Large intestine (tissue), 3 donors: ENCODE data around the gene GABRQ. TPM values are rescaled to one million over a fixed set of nuclear protein-coding genes. Genes with fewer than 3 reads are reported as not detected.

Experiments used
- DNase-seq, 2 donors: peaks; one replicate each; pipeline versions ENCODE4 v3.0.0 to v3.0.0-alpha.2; 2013
- H3K27ac ChIP-seq: one replicate; pipeline ENCODE4 v1.5.1; 2013; ENCODE audit warnings: low read length
- H3K27me3 ChIP-seq: 2 replicates; pipeline ENCODE4 v1.6.1; 2013; ENCODE audit warnings: low read length; ENCODE audit not compliant: control insufficient read depth, insufficient read depth
- H3K36me3 ChIP-seq: 2 replicates; pipeline ENCODE4 v1.6.1; 2013; ENCODE audit warnings: low read length; ENCODE audit not compliant: control insufficient read depth, insufficient read depth
- H3K4me1 ChIP-seq: one replicate; pipeline ENCODE4 v1.6.1; 2013; ENCODE audit warnings: low read length; ENCODE audit not compliant: control insufficient read depth, insufficient read depth
- H3K4me3 ChIP-seq: one replicate; pipeline ENCODE4 v1.5.1; 2013; ENCODE audit warnings: low read length
- H3K9me3 ChIP-seq: one replicate; pipeline ENCODE4 v1.6.1; 2013; ENCODE audit warnings: mild to moderate bottlenecking, low read depth, low read length, moderate library complexity; ENCODE audit not compliant: control insufficient read depth
- WGBS: methylation state at CpG from one replicate; pipeline ENCODE4 v1.1.5; 2013; ENCODE audit warnings: low lambda C conversion rate; ENCODE audit not compliant: insufficient coverage; 5-methylcytosine and 5-hydroxymethylcytosine counted together
- polyA plus RNA-seq: library from polyadenylated mRNA; unstranded; fragments of 120-200 nt; gene quantifications from one replicate; pipeline ENCODE4 v1.2.1, GENCODE V29; 2013

Gene GABRQ
- polyA plus RNA-seq, 1 donor = 0.40 TPM

GRCh38 chrX:152639426-152639825, 1.7 kb downstream of the GABRQ start:
- H3K36me3 ChIP-seq = no peaks in the 10 kb centered on the region
- no peaks in the 10 kb centered on the region for H3K9me3 ChIP-seq
- DNase-seq = no peak
- no CpG with 5 or more reads among the region's 7 CpGs for WGBS
- H3K4me1 ChIP-seq = no peaks in the 10 kb centered on the region
- no peak overlapping the region for H3K27ac ChIP-seq
- peaks cover 38% of the 10 kb centered on the region for H3K27me3 ChIP-seq
- H3K4me3 ChIP-seq = no peak overlapping the region

GRCh38 chrX:152640034-152640818, 2.5 kb downstream of the GABRQ start:
- peaks cover 38% of the 10 kb centered on the region for H3K27me3 ChIP-seq
- no peak overlapping the region for H3K27ac ChIP-seq
- H3K36me3 ChIP-seq = no peaks in the 10 kb centered on the region
- no peaks in the 10 kb centered on the region for H3K9me3 ChIP-seq
- DNase-seq = no peak
- H3K4me3 ChIP-seq = no peak overlapping the region
- no CpG with 5 or more reads among the region's 18 CpGs for WGBS
- H3K4me1 ChIP-seq = no peaks in the 10 kb centered on the region

- H3K27me3 ChIP-seq = peaks cover 34% of the 10 kb centered on the region
- no CpG with 5 or more reads among the region's 10 CpGs for WGBS
- H3K36me3 ChIP-seq = no peaks in the 10 kb centered on the region
- H3K27ac ChIP-seq = no peak overlapping the region
- no peaks in the 10 kb centered on the region for H3K9me3 ChIP-seq
- no peaks in the 10 kb centered on the region for H3K4me1 ChIP-seq
- H3K4me3 ChIP-seq = no peak overlapping the region
- DNase-seq = no peak
Observed at GRCh38 chrX:152641256-152641875, 3.7 kb downstream of the GABRQ start.

GRCh38 chrX:152641996-152642395, 4.3 kb downstream of the GABRQ start:
- Histone ChIP-seq H3K27me3 (peaks cover 29% of the 10 kb centered on the region), H3K4me3 (no peak overlapping the region), H3K9me3 (no peaks in the 10 kb centered on the region), H3K4me1 (no peaks in the 10 kb centered on the region), H3K27ac (no peak overlapping the region), H3K36me3 (no peaks in the 10 kb centered on the region)
- no peak for DNase-seq
- no CpG with 5 or more reads among the region's 6 CpGs for WGBS

GRCh38 chrX:152642931-152643564, 5.4 kb downstream of the GABRQ start:
- no peak overlapping the region for H3K4me3 ChIP-seq
- H3K36me3 ChIP-seq = no peaks in the 10 kb centered on the region
- DNase-seq = no peak
- no peaks in the 10 kb centered on the region for H3K4me1 ChIP-seq
- no CpG with 5 or more reads among the region's 11 CpGs for WGBS
- H3K9me3 ChIP-seq = no peaks in the 10 kb centered on the region
- peaks cover 19% of the 10 kb centered on the region for H3K27me3 ChIP-seq
- no peak overlapping the region for H3K27ac ChIP-seq

- Histone ChIP-seq H3K4me3 (no peak overlapping the region), H3K27me3 (no peaks in the 10 kb centered on the region), H3K4me1 (no peaks in the 10 kb centered on the region), H3K27ac (no peak overlapping the region), H3K9me3 (no peaks in the 10 kb centered on the region), H3K36me3 (no peaks in the 10 kb centered on the region)
- no peak for DNase-seq
- no CpG with 5 or more reads among the region's 12 CpGs for WGBS
Observed at GRCh38 chrX:152646961-152647360, 9.3 kb downstream of the GABRQ start.

- Histone ChIP-seq H3K4me1 (no peaks in the 10 kb centered on the region), H3K27ac (no peak overlapping the region), H3K36me3 (no peaks in the 10 kb centered on the region), H3K27me3 (no peaks in the 10 kb centered on the region), H3K9me3 (no peaks in the 10 kb centered on the region), H3K4me3 (no peak overlapping the region)
- no CpG with 5 or more reads among the region's 5 CpGs for WGBS
- DNase-seq = no peak
Observed at GRCh38 chrX:152647978-152648377, 10.3 kb downstream of the GABRQ start.

- no CpG with 5 or more reads among the region's 6 CpGs for WGBS
Observed at GRCh38 chrX:152652060-152652459, 14.4 kb downstream of the GABRQ start.

GRCh38 chrX:152652467-152652866, 14.8 kb downstream of the GABRQ start:
- no peaks in the 10 kb centered on the region for H3K4me1 ChIP-seq
- H3K36me3 ChIP-seq = no peaks in the 10 kb centered on the region
- no peak overlapping the region for H3K27ac ChIP-seq
- DNase-seq = no peak
- H3K27me3 ChIP-seq = no peaks in the 10 kb centered on the region
- no CpG with 5 or more reads among the region's 16 CpGs for WGBS
- no peak overlapping the region for H3K4me3 ChIP-seq
- H3K9me3 ChIP-seq = no peaks in the 10 kb centered on the region

More at GRCh38 chrX:152652060-152652459, 14.4 kb downstream of the GABRQ start:
- Histone ChIP-seq H3K9me3 (no peaks in the 10 kb centered on the region), H3K4me1 (no peaks in the 10 kb centered on the region), H3K36me3 (no peaks in the 10 kb centered on the region), H3K4me3 (no peak overlapping the region), H3K27ac (no peak overlapping the region), H3K27me3 (no peaks in the 10 kb centered on the region)
- DNase-seq = no peak

- Histone ChIP-seq H3K36me3 (no peaks in the 10 kb centered on the region), H3K9me3 (no peaks in the 10 kb centered on the region), H3K4me1 (no peaks in the 10 kb centered on the region), H3K27me3 (no peaks in the 10 kb centered on the region), H3K4me3 (no peak overlapping the region), H3K27ac (no peak overlapping the region)
- WGBS = no CpG with 5 or more reads among the region's 4 CpGs
- DNase-seq = no peak
Observed at GRCh38 chrX:152656087-152656486, 18.4 kb downstream of the GABRQ start.
